ENCODE results near the gene TECRL. TPM values are rescaled to one million over a fixed set of nuclear protein-coding genes. Genes with fewer than 3 reads are reported as not detected.

TECRL gene, protein sequence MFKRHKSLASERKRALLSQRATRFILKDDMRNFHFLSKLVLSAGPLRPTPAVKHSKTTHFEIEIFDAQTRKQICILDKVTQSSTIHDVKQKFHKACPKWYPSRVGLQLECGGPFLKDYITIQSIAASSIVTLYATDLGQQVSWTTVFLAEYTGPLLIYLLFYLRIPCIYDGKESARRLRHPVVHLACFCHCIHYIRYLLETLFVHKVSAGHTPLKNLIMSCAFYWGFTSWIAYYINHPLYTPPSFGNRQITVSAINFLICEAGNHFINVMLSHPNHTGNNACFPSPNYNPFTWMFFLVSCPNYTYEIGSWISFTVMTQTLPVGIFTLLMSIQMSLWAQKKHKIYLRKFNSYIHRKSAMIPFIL
- total RNA-seq = not detected in 2 replicates

DNA sequence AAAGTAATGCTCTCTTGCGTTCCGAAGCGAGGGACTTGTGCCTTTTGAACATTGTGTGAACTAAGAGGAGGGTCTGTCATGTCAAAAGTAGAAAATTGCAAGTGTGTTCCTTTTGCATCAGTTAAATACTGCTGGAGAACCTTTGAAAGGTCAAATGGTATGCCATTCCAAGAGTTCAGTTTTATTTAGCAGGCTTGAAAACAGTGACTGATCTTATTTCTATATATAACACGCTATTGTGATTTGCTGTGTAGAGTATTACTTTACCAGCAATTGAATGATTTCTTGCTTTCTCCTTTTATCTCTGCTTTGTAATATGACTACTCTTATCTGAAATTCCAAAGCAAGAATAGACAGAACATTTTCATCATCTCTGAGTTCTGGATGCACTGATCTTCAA, at the start of gene TECRL:
TECRL (minus strand) TSS at position 151 of the 400 bp plus-strand sequence; CDS start at position 52, 99 bp downstream.

Small RNAs within 50 kb of the gene (small RNA-seq; reads per million reads assigned to genes)
- gene RNU6-191P = not detected
